ENCODE results near the gene ACKR1. TPM values are rescaled to one million over a fixed set of nuclear protein-coding genes. Genes with fewer than 3 reads are reported as not detected.

ACKR1 gene
- total and polyA plus RNA-seq, 2 donors (not counting 3 experiments of a cell fraction or from before 2014, with no cell fraction given) = 0.15 to 1.3 TPM

DNA sequence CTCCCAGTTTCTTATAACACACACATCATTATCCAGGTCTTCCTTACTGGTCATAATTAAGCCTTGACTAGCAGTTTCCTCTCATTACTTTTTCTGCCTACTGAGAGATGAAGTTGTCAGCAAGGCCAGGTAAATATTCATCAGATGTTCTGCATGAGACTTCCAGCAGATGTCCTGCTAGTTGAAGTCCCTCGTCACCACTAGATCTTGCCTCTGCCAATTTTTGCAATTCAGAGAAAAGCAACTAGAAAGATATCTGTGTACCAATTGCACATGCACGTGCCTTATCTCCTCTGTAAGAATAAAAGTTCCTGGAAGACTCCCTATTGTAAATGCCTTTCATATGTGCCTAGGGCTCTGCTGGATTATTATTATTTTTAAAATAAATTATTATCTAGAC, 18.3 kb downstream of the ACKR1 start:
- no peaks in the 10 kb centered on the region for H3K36me3 ChIP-seq (ENCODE audit: control insufficient read depth in 2 of 2, extremely low read depth in 1 of 2, insufficient read depth in 2 of 2, low read length in 2 of 2)
- POLR2A ChIA-PET = no interaction called here
- H3K27ac ChIP-seq (ENCODE audit: insufficient read depth, low read depth, low read length) = no peak overlapping the region
- no peaks in the 10 kb centered on the region for H3K79me2 ChIP-seq (ENCODE audit: control insufficient read depth, insufficient read depth, low read length)
- no peaks in the 10 kb centered on the region for H3K4me1 ChIP-seq (ENCODE audit: control insufficient read depth, extremely low read depth, insufficient read depth, low read length)
- H3K9me1 ChIP-seq (replicated peaks; ENCODE audit: control insufficient read depth, extremely low read depth, insufficient read depth, low read length) = no peaks in the 10 kb centered on the region
- FAIRE-seq (no peak), DNase-seq (ENCODE audit: low read depth, low spot score) (no peak)
- intact Hi-C loops (cut with micrococcal nuclease) = no loop called here
- no peaks in the 10 kb centered on the region for H4K20me1 ChIP-seq (replicated peaks; ENCODE audit: control insufficient read depth, extremely low read depth, insufficient read depth, low read length)
- H3K9me3 ChIP-seq (replicated peaks; ENCODE audit: control insufficient read depth, insufficient read depth, low read length) = no peaks in the 10 kb centered on the region
- H2AFZ ChIP-seq (ENCODE audit: low read depth, low read length) = no peak overlapping the region
- BruUV-seq (replicated peaks) = no TSS peak
- no peak overlapping the region for H3K9ac ChIP-seq (replicated peaks; ENCODE audit: extremely low read depth, insufficient read depth, low read length)
- no peaks in the 10 kb centered on the region for H3K27me3 ChIP-seq (ENCODE audit: control insufficient read depth in 2 of 2, insufficient read depth in 2 of 2, low read length in 2 of 2)
- TF ChIP-seq EZH2 (IDR thresholded peaks at IDR 0.05; ENCODE audit: borderline replicate concordance, low read depth, low read length, severe bottlenecking) = no peak
- TF ChIP-seq MYC (IDR thresholded peaks at IDR 0.05; ENCODE audit: low read depth, low read length) = no peak
- TF ChIP-seq GATA2 (IDR thresholded peaks at IDR 0.05; ENCODE audit: insufficient read depth, insufficient read length, low read depth, low read length) = no peak
- no peak for TF ChIP-seq POLR2AphosphoS5 (IDR thresholded peaks at IDR 0.05; ENCODE audit: insufficient read depth, low read depth, low read length)
- no peak for TF ChIP-seq JUN (IDR thresholded peaks at IDR 0.05; ENCODE audit: borderline replicate concordance, insufficient read depth, insufficient read length, low read depth)
- no peak overlapping the region for H3K4me2 ChIP-seq (ENCODE audit: insufficient read depth, low read length)
- dilution Hi-C loops (cut with MboI; ENCODE audit: extremely low pct_ligation_motif_present, low sequenced_read_pairs) = no loop called here
- H3K4me3 ChIP-seq (replicated peaks in 1 of 3; ENCODE audit: insufficient read depth in 1 of 3, low read depth in 1 of 3, low read length in 3 of 3) = no peak overlapping the region
- CTCF ChIA-PET = interaction anchor here (1.0 to 2.9 kb wide), 3 partner anchors 9 to 12 kb away, joined by 4 to 14 read pairs (median 12); no protein-coding TSS in a partner anchor

DNA sequence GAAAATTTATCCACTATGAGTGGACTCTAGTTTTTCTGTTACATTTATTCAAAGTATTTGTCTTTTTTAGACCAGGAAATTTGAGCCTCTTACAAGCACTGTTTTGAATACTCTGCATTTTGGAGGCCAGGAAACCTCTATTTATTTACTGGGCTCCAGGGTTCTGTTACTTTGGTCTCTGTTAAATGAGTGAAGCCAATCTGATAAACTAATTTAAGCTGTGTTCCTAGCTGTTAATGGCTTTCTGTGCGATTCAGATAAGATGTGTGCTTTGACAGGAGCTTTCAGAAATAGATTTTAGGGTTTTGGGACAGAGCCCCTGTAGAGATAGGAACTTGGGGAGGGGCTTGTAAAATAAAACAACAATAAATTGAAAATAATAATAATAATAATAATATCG, 23.9 kb downstream of the ACKR1 start:
- intact Hi-C loops (cut with micrococcal nuclease) (no loop called here), dilution Hi-C loops (cut with MboI; ENCODE audit: extremely low pct_ligation_motif_present, low sequenced_read_pairs) (no loop called here)
- Histone ChIP-seq H3K9me1 (replicated peaks; ENCODE audit: control insufficient read depth, extremely low read depth, insufficient read depth, low read length) (no peaks in the 10 kb centered on the region), H3K4me2 (ENCODE audit: insufficient read depth, low read length) (no peak overlapping the region), H3K9me3 (replicated peaks; ENCODE audit: control insufficient read depth, insufficient read depth, low read length) (no peaks in the 10 kb centered on the region), H3K27ac (ENCODE audit: insufficient read depth, low read depth, low read length) (no peak overlapping the region), H4K20me1 (replicated peaks; ENCODE audit: control insufficient read depth, extremely low read depth, insufficient read depth, low read length) (no peaks in the 10 kb centered on the region), H3K4me3 (replicated peaks in 1 of 3; ENCODE audit: insufficient read depth in 1 of 3, low read depth in 1 of 3, low read length in 3 of 3) (no peak overlapping the region), H3K36me3 (ENCODE audit: control insufficient read depth in 2 of 2, extremely low read depth in 1 of 2, insufficient read depth in 2 of 2, low read length in 2 of 2) (no peaks in the 10 kb centered on the region), H3K9ac (replicated peaks; ENCODE audit: extremely low read depth, insufficient read depth, low read length) (no peak overlapping the region), H2AFZ (ENCODE audit: low read depth, low read length) (no peak overlapping the region), H3K79me2 (ENCODE audit: control insufficient read depth, insufficient read depth, low read length) (no peaks in the 10 kb centered on the region), H3K27me3 (ENCODE audit: control insufficient read depth in 2 of 2, insufficient read depth in 2 of 2, low read length in 2 of 2) (no peaks in the 10 kb centered on the region), H3K4me1 (ENCODE audit: control insufficient read depth, extremely low read depth, insufficient read depth, low read length) (no peaks in the 10 kb centered on the region)
- CTCF ChIA-PET = interaction anchor here (1.2 to 2.7 kb wide), 4 partner anchors 14 to 550 kb away, joined by 3 to 16 read pairs (median 4); no protein-coding TSS in a partner anchor
- no peak for FAIRE-seq
- BruUV-seq (replicated peaks) = no TSS peak
- TF ChIP-seq GATA2 (IDR thresholded peaks at IDR 0.05; ENCODE audit: insufficient read depth, insufficient read length, low read depth, low read length) (no peak), JUN (IDR thresholded peaks at IDR 0.05; ENCODE audit: borderline replicate concordance, insufficient read depth, insufficient read length, low read depth) (no peak), FOS (IDR thresholded peaks at IDR 0.05; ENCODE audit: borderline replicate concordance, insufficient read depth, low read length) (no peak), POLR2A (IDR thresholded peaks at IDR 0.05; ENCODE audit: low read depth, low read length) (no peak), POLR2AphosphoS5 (IDR thresholded peaks at IDR 0.05; ENCODE audit: insufficient read depth, low read depth, low read length) (no peak), MYC (IDR thresholded peaks at IDR 0.05; ENCODE audit: low read depth, low read length) (no peak), EZH2 (IDR thresholded peaks at IDR 0.05; ENCODE audit: borderline replicate concordance, low read depth, low read length, severe bottlenecking) (no peak)
- TF ChIP-seq, protein P1, sequence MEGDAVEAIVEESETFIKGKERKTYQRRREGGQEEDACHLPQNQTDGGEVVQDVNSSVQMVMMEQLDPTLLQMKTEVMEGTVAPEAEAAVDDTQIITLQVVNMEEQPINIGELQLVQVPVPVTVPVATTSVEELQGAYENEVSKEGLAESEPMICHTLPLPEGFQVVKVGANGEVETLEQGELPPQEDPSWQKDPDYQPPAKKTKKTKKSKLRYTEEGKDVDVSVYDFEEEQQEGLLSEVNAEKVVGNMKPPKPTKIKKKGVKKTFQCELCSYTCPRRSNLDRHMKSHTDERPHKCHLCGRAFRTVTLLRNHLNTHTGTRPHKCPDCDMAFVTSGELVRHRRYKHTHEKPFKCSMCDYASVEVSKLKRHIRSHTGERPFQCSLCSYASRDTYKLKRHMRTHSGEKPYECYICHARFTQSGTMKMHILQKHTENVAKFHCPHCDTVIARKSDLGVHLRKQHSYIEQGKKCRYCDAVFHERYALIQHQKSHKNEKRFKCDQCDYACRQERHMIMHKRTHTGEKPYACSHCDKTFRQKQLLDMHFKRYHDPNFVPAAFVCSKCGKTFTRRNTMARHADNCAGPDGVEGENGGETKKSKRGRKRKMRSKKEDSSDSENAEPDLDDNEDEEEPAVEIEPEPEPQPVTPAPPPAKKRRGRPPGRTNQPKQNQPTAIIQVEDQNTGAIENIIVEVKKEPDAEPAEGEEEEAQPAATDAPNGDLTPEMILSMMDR (IDR thresholded peaks at IDR 0.05; ENCODE audit: extremely low read depth in 1 of 2, insufficient read depth in 1 of 2, low read depth in 1 of 2, low read length in 2 of 2) = no peak
- TF ChIP-seq, protein P2, sequence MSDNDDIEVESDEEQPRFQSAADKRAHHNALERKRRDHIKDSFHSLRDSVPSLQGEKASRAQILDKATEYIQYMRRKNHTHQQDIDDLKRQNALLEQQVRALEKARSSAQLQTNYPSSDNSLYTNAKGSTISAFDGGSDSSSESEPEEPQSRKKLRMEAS (IDR thresholded peaks at IDR 0.05; ENCODE audit: insufficient read depth, insufficient read length) = no peak
- POLR2A ChIA-PET = no interaction called here
- peak; percentile 28 for DNase-seq (ENCODE audit: low read depth, low spot score)

Data from endothelial cell of umbilical vein (primary cell).